Posterior cingulate gyrus (tissue), 11 donors: ENCODE measurements around the gene FHAD1.
"Not testable (repeated sequence)": the region's sequence is repeated elsewhere in the genome, so short reads cannot be mapped to it uniquely, and the experiment has no call there.

ENCODE experiments used
- DNase-seq, 10 donors: peaks; one replicate each; pipeline versions ENCODE4 v3.0.0 to v3.0.0-alpha.2; 2020 to 2021; ENCODE audit warnings: mixed read lengths in 3 of 10
- intact Hi-C: fragments of 100-400 bp; cut with DNase I; formaldehyde crosslinking; loops from one replicate; pipeline ENCODE4 v1.15.1; 2023

Gene FHAD1

GRCh38 chr1:15296585-15297321 lies 49.7 kb downstream of the FHAD1 start:
- intact Hi-C loops: no loop called here
- DNase-seq: peak in 1 of 10 donors; percentile 41

DNA sequence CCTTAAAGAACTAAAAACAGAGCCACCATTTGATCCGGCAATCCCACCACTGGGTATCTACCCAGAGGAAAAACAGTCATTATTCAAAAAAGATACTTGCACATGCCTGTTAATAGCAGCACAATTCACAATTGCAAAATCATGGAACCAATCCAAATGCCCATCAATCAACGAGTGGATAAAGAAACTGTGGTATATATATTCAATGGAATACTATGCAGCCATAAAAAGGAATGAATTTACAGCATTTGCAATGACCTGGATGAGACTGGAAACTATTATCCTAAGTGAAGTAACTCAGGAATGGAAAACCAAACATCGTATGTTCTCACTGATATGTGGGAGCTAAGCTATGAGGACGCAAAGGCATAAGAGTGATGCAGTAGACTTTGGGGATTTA lies 51.0 kb downstream of the FHAD1 start:
- DNase-seq, intact Hi-C loops: not testable (repeated sequence)

- intact Hi-C loops: no loop called here
- DNase-seq: no peak
These were observed 52.2 kb downstream of the FHAD1 start for GRCh38 chr1:15299179-15299578.

GRCh38 chr1:15299806-15300205 lies 52.8 kb downstream of the FHAD1 start:
- intact Hi-C loops: no loop called here
- DNase-seq: peak in 1 of 10 donors; percentile 52

DNA sequence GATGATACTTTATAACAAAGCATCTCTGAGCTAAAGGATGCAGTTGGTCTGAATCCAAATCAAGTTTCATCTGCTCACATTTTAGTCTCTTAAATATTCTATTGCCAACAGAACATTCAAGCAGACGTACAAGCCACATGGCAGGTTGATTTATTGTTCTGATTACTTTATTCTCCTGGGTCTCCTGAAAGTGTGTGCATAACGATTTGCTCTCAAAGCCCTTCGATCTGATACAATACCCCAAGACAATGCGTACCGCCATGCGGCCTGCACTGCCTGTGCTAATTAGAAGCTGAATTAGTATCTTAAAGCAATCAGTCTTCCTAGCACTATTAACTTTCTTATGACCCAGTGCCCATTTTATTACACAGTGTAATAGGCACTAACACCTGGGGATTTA lies 56.9 kb downstream of the FHAD1 start:
- no peak for DNase-seq
- intact Hi-C loops: loop anchor here (1.0 to 2.0 kb wide), 2 partner anchors 152 to 175 kb away; no protein-coding TSS in a partner anchor

- intact Hi-C loops: loop anchor here (1.0 to 2.0 kb wide), 2 partner anchors 153 to 176 kb away; no protein-coding TSS in a partner anchor
- DNase-seq: peak in 8 of 10 donors; percentile 57 to 91 (median 62)
These were observed 57.9 kb downstream of the FHAD1 start for GRCh38 chr1:15304708-15305467.

- DNase-seq: peak in 1 of 10 donors; percentile 18
- intact Hi-C loops: loop anchor here (2.0 kb wide), 1 partner anchor 177 kb away; no protein-coding TSS in a partner anchor
These were observed 58.4 kb downstream of the FHAD1 start for GRCh38 chr1:15305468-15305770.

DNA sequence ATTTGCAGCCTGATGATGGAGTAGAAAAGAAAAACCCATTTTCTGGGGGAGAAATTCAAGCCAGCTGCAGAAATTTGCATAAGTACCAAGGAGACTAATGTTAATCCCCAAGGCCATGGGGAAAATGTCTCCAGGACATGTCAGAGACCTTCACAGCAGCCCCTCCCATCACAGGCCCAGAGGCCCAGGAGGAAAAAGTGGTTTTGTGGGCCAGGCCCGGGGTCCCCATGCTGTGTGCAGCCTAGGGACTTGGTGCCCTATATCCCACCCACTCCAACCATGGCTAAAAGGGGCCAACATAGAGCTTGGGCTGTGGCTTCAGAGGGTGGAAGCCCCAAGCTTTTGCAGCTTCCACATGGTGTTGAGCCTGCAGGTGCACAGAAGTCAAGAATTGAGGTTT lies 59.3 kb downstream of the FHAD1 start:
- peak in 1 of 10 donors; percentile 5 for DNase-seq
- intact Hi-C loops: not testable (repeated sequence)

DNA sequence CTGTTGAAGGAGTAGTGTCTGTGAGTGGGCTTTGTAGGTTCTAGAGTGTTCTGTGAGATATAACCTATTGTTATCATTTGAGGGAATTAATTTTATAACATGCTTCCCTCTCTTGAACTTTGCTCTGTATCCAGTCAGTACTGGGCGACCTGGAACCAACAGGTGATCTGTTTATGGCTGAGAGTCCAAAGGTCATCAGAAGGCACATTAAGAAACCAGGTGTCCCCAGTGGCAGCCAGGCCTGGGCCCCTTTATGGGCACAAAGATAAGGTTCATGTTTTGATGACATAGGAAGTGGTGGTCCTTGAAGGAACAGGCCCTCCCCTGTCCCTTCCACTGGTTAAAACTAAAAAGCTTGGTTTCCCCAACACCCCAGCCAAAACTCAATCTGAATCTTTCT lies 61.1 kb downstream of the FHAD1 start:
- intact Hi-C loops: no loop called here
- no peak for DNase-seq

GRCh38 chr1:15308621-15309027 lies 61.6 kb downstream of the FHAD1 start:
- no peak for DNase-seq
- intact Hi-C loops: no loop called here

GRCh38 chr1:15309687-15310086 lies 62.7 kb downstream of the FHAD1 start:
- intact Hi-C loops: no loop called here
- no peak for DNase-seq

DNA sequence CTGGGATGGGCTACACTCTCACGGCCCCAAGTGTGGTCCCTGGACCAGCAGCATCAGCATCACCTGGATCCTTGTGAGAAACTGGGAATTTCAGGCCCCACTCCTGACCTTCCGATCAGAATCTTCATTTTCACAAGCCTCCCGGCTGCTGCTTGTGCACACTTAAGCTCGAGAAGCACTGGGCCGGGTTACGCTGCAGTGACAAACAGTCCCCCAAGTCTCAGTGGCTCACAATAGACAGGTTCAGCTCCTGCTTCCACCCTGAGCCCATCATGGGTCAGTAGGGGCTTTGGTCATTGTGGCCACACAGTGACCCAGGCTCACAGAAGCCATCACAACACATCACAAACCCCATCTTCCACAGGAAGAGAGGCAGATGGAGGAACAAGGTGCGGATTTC lies 63.5 kb downstream of the FHAD1 start:
- intact Hi-C loops: no loop called here
- DNase-seq: no peak

DNA sequence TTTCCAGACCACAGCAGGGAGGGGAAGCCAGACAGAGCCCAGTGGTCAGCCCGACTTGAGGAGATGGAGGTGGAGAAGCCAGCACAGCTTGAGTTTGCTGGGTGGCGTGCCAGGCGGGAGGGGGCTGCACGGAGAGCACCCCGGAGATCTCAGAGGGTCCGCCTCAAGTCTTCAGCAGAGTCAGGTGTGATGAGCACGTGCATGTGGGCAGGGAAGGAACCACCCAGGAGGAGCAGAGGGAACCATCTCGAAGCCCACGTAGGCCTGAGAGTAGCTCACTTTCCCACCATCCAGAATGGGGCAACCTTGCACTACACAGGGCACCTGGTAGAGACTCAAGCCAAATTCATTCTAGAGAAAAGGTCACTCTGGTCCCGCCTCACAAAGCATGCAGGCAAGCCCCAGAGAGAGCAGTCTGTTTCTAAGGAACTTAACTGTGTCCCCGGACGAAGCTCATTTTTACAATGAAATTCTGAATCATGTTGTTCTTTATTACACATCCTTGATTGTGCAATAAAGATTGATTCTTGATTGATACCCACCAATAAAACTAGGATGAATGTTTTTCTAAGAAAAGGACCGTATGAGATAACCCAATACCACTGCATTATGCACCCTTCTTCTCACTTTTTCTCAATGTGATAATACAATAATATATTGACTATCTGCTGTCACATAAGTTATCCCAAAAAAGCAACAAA lies 64.2 kb downstream of the FHAD1 start:
- DNase-seq: no peak
- intact Hi-C loops: no loop called here

GRCh38 chr1:15311880-15312279 lies 64.9 kb downstream of the FHAD1 start:
- DNase-seq: no peak
- intact Hi-C loops: no loop called here

DNA sequence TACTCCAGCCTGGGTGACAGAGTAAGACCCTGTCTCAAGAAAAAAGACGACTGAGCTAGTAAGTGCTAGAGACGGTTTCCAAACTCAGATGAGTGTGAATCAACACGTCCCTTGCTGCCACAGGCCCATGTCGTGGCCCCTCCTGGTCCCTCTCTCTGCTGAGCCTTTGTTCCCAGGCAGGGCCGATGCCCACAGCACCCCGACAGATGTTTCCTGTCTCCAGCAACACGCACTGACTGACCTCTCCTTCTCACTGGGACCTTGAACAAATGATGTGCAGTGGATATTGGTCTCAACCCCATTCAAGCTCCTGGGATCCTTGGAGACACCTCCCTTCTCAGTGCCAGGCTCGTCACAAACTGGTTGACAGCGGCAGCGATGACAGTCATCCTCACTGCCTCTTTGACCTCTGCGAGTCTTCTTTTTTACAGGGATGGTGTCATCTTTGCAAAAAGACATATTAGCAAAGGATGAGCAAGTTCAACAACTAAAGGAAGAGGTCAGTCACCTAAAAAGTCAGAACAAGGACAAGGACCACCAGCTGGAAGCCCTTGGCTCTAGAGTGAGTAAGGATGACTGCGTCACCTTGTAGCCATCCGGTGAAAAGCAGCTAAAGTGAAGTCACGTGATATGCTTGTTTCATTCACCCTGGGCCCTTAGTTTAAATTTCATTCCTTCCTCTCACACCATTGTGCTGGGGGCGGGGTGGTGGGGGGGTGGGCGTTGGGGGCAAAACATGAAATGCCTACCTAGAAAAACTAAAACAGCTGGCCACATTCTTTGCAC lies 65.8 kb downstream of the FHAD1 start:
- DNase-seq: no peak
- intact Hi-C loops: no loop called here

DNA sequence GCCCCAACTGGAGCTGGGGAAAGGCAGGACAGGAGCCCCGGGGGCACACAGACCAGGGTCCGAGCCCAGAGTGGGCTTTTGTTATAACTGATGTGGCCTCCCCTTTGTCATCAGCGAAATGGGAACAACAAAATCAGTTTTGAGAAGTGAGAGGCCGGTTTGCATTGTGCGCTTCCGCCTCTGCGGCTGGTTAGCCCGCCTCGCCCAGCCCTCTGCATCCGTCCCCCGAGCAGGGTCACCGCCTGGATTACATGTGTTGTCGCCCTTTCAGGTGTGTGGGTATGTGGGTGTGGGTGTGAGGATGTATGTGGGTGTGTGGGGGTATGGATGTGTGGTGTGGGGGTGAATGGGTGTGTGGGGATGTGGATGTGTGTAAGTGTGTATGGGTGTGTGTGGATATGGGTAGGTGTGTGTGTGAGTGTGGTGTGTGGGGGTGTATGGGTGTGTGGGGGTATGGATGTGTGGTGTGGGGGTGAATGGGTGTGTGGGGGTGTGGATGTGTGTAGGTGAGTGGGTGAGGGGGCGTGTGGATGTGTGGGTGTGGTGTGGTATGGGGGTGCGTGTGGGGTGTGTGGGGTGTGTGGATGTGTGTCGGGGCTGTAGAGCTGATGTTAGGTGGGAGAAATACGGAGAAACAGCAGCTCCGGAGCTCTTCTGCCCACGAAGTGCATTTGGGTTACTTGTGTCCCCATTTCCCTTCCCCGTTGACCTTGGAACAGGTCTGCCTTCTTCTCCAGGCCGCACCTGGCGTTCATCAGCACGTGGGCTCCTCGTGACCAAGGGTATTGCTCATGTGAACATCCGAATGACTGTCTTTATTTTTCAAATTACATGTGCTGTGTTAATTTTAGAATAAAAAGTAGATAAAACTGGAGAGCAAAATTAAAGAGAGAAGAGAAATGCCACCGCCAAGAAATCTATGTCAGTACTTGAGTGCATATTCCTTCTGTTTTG lies 67.6 kb downstream of the FHAD1 start:
- intact Hi-C loops: no loop called here
- no peak for DNase-seq

DNA sequence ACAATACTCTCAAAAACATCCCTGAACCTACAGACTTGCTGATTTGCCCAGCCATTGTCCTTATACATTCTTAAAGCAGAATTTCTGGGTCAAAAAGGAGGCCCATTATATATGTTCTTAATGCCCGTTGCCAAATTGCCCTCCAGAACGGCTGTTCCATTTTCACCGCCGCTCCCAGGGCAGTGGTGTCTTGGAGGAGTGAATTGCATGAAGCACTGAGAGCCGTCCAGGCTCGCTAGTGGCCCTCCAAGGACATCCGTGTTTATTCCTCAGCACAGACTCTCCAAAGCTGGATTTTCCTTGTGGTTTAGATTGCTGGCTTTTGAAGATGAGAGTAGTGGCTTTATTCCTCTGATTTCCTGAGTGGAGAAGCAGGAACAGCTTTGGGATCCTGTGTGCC lies 68.8 kb downstream of the FHAD1 start:
- intact Hi-C loops: no loop called here
- DNase-seq: no peak

- no peak for DNase-seq
- intact Hi-C loops: no loop called here
These were observed 69.5 kb downstream of the FHAD1 start for GRCh38 chr1:15316510-15316909.

DNA sequence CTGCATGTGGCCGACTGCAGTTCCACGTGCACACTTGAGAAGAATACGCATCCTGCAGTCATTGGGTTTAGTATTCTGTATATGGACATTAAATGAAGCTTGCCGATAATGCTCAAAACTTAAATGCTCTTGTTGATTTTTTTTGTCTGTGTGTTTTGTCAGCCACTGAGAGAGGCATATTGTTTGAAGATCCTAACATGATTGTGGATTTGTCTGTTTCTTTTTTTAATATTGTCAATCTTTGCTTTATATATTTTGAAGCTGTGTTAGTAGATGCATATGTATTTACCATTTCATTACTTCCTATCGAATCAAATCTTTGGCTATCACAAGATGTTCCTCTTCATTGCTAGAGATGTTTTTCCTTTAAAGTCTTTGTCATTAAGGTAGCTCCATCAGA lies 73.2 kb downstream of the FHAD1 start:
- intact Hi-C loops: no loop called here
- no peak for DNase-seq
